T-helper 1 cell treated with Interleukin-12 subunit alpha and Interleukin-12 subunit beta and Interleukin-4 antibody, amounts not matched to agents 30 μg/mL and 1 μg/mL, for 36 hours (primary cell): ENCODE data around the gene SPIRE2.

Experiments
- H3K27ac Mint-ChIP-seq: one replicate; pipeline ENCODE4 v1.8.0; 2021; ENCODE audit warnings: mild to moderate bottlenecking, mixed read lengths
- H3K27me3 Mint-ChIP-seq: one replicate; pipeline ENCODE4 v1.8.0; 2021; ENCODE audit warnings: low read depth, mixed read lengths
- H3K36me3 Mint-ChIP-seq: one replicate; pipeline ENCODE4 v1.8.0; 2021; ENCODE audit warnings: low read depth, mixed read lengths
- H3K4me1 Mint-ChIP-seq: one replicate; pipeline ENCODE4 v1.8.0; 2021; ENCODE audit warnings: low read depth, mixed read lengths
- H3K4me3 Mint-ChIP-seq: one replicate; pipeline ENCODE4 v1.8.0; 2021; ENCODE audit warnings: mild to moderate bottlenecking, moderate library complexity, mixed read lengths
- H3K9me3 Mint-ChIP-seq: one replicate; pipeline ENCODE4 v1.8.0; 2021; ENCODE audit warnings: mixed read lengths

Gene SPIRE2

DNA sequence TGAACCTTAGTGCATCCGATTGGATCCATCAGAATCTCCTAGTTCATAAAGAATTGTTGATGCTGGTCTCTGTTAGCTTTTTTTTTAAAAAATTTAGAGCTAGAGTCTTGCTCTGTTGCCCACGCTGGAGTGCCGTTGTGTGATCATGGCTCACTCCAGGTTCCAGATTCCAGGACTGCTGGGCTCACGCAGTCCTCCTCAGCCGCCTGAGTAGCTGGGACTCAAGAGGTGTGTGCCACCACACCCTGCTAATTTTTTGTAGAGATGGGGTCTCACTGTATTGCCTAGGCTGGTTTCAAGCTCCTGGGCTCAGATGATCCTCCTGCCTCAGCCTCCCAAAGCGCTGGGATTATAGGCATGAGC, 53.1 kb downstream of the SPIRE2 start:
- H3K9me3 Mint-ChIP-seq, result peaks cover 4% of the 10 kb centered on the region
- no peak overlapping the region for H3K4me3 Mint-ChIP-seq
- peaks cover 8% of the 10 kb centered on the region for H3K4me1 Mint-ChIP-seq
- no peaks in the 10 kb centered on the region for H3K27me3 Mint-ChIP-seq
- no peak overlapping the region for H3K27ac Mint-ChIP-seq
- H3K36me3 Mint-ChIP-seq, result peaks cover 44% of the 10 kb centered on the region

DNA sequence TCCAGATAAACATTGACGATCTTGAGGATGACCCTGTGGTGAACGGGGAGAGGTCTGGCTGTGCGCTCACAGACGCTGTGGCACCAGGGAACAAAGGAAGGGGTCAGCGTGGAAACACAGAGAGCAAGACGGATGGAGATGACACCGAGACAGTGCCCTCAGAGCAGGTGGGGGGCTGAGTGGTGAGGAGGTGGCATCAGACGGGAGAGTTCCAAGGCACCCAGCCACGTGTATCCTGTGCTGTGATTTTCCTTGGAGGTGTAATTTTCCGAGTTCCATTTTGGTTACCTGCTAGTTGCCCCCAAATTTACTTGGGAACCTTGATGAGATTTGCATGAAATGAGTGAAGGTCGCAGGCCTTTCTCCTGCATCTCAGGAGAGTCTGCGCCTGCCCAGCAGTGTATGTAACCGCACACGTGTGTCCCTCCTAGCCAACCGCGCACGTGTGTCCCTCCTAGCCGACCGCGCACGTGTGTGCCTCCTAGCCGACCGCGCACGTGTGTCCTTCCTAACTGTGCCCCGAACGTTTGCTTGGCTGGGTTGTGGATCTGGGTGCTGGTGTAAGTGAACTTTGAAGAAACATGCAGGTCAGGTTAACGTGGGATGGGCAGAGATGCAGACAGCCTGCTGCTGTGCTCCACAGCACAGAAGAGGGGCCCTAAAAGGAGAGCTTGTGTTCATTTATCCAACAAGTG, 55.2 kb downstream of the SPIRE2 start:
- Mint-ChIP-seq H3K36me3 (peaks cover 46% of the 10 kb centered on the region), H3K9me3 (no peaks in the 10 kb centered on the region), H3K4me3 (no peak overlapping the region), H3K27ac (no peak overlapping the region), H3K4me1 (peaks cover 4% of the 10 kb centered on the region), H3K27me3 (no peaks in the 10 kb centered on the region)

DNA sequence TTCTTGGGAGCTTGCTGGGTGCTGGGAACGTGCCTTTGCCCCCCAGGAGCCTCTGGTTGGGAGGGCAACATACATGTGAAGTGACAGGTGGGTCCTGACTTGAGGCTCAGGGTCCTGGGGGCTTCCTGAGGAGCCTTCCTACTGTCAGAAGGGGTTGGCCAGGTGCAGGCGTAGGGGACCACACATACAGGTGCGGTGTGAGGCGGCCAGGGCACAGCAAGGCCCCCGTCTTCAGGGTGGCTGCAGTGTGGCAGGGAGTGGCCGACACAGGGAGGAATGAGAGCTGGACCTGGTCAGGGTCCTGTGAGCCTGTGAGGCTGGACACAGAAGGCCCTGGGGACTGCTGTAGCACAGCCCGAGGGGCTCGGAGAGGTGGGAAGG, 55.8 kb downstream of the SPIRE2 start:
- H3K27me3 Mint-ChIP-seq, result no peaks in the 10 kb centered on the region
- peaks cover 41% of the 10 kb centered on the region for H3K36me3 Mint-ChIP-seq
- H3K4me1 Mint-ChIP-seq, result peaks cover 4% of the 10 kb centered on the region
- no peak overlapping the region for H3K4me3 Mint-ChIP-seq
- H3K27ac Mint-ChIP-seq, result no peak overlapping the region
- H3K9me3 Mint-ChIP-seq, result no peaks in the 10 kb centered on the region

DNA sequence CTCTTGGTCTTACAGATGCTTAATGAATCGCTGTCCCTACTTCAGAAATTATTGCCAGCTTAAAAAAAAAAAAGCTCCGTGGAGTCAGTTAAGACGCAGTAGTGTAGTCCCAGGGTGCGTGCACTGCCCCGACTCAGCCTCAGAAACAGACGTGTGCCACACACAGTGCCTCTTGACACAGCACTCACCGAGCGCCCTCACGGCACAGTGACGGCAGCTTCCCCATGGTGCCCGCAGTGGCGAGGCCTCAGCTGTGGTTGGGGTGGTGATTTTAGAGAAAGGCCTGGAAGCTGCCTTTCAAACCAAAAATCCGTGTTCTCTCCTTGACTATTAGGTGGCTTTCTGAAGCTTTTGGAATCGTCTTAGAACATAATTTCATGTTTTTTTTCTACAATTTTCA, 59.0 kb downstream of the SPIRE2 start:
- Mint-ChIP-seq H3K36me3 (peaks cover 52% of the 10 kb centered on the region), H3K4me3 (no peak overlapping the region), H3K4me1 (peaks cover 14% of the 10 kb centered on the region), H3K9me3 (no peaks in the 10 kb centered on the region), H3K27me3 (no peaks in the 10 kb centered on the region), H3K27ac (no peak overlapping the region)

DNA sequence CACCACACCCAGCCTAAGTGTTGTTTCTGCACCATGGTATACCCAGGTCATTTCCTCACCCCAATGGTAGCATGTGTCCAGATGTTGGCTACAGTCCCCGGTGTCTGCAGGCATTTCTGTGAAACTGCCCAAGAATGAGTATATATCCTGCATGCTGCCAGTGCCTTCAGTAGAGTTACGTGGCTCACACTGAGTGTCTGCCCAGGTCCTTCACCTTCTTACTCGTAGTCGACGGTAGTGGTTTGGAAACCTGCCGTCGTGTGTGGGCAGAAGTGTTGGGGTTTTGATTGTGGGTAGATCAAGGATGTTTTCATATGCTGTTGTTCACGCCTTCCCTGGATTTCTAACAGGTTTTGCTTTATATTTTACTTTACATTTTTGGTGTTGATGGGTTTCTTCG, 61.9 kb downstream of the SPIRE2 start:
- Mint-ChIP-seq H3K27me3 (no peaks in the 10 kb centered on the region), H3K4me1 (peaks cover 10% of the 10 kb centered on the region), H3K36me3 (peaks cover 38% of the 10 kb centered on the region), H3K9me3 (no peaks in the 10 kb centered on the region), H3K4me3 (no peak overlapping the region), H3K27ac (peak overlapping the region; percentile 11)

DNA sequence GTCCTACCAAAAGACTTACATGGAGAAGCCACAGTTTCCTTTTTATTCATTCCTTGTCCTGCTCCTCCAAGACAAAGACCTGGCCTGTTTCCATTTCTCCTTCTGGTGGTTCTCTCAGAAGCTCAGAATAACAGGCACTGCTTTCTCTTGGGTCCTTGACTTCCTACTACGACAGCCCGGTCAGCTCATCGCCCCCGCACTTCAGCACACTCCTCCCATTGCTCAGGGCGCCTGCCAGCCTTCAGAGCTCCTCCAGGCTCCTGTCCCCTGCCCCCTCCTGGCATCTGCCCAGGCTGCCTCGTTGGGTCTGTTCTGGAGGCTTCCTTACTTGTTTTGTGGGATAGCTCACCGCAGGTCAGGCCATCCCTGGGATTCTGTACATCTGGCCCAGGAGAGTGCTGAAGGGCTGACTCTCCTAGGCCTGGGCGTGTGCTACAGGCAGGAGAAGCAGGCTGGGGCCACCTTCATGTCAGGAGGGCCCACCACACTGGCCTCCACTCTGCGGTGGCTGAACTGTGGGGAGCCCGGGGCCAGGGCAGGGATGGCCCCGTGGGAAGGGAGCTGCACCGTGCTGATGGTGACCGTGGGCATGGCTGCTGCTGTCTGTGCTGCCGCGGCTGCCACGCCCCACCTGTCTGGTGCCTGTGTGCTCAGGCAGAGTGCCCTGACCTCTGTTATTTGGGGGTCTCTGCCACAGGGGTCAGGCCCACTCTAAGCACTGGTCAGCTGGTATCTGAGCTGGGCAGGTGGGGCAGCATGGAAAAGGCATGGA, 62.8 kb downstream of the SPIRE2 start:
- peaks cover 33% of the 10 kb centered on the region for H3K36me3 Mint-ChIP-seq
- H3K9me3 Mint-ChIP-seq, result no peaks in the 10 kb centered on the region
- peak overlapping the region; percentile 41 for H3K27ac Mint-ChIP-seq
- no peaks in the 10 kb centered on the region for H3K27me3 Mint-ChIP-seq
- peaks cover 10% of the 10 kb centered on the region for H3K4me1 Mint-ChIP-seq
- no peak overlapping the region for H3K4me3 Mint-ChIP-seq

DNA sequence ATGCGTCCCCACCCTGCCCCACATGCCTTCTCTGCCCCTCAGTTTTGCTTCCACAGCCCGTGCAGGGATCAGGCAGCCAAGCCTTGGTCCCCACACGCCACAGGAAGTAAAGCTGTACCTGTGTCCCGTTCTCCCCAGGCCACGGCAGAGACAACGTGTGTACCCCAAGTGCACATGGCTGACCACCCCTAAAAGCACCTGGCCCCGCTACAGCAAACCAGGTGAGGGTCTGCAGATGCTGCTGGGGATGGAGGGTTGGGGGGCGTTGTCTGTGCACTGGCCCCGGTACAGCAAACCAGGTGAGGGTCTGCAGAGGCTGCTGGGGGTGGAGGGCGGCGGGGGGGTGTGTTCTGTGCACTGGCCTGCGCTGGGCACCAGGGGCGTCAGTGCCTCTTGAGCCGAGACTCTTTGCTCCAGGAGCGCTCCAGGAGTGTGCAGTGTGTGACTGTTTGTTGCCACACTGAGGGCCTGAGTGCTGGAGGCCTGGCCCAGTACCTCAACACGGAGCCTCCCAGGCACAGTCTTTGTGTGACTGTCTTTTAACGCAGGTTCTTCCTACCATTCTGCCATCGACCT, 63.9 kb downstream of the SPIRE2 start:
- Mint-ChIP-seq H3K27me3 (no peaks in the 10 kb centered on the region), H3K9me3 (no peaks in the 10 kb centered on the region), H3K27ac (no peak overlapping the region), H3K36me3 (peaks cover 30% of the 10 kb centered on the region), H3K4me3 (no peak overlapping the region), H3K4me1 (peaks cover 10% of the 10 kb centered on the region)

DNA sequence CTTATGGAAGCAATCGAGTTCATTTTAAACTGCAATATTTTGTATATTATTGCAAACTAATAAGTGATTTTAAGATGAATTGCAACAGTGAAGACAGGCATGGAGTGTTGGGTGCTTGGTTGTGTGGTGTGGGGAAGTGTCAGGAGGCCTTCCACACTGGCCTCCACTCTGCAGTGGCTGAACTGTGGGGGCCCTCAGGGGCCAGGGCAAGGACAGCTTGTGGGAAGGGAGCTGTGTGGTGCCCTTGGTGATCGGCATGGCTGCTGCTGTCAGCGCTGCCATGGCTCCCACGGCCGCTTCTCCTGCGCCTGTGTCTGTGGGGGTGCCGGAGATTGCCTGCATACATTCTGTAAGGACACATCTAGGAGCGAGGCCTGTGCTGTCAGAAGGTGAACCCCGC, 64.4 kb downstream of the SPIRE2 start:
- Mint-ChIP-seq H3K36me3 (peaks cover 25% of the 10 kb centered on the region), H3K4me1 (peaks cover 10% of the 10 kb centered on the region), H3K27ac (no peak overlapping the region), H3K27me3 (no peaks in the 10 kb centered on the region), H3K4me3 (no peak overlapping the region), H3K9me3 (no peaks in the 10 kb centered on the region)

DNA sequence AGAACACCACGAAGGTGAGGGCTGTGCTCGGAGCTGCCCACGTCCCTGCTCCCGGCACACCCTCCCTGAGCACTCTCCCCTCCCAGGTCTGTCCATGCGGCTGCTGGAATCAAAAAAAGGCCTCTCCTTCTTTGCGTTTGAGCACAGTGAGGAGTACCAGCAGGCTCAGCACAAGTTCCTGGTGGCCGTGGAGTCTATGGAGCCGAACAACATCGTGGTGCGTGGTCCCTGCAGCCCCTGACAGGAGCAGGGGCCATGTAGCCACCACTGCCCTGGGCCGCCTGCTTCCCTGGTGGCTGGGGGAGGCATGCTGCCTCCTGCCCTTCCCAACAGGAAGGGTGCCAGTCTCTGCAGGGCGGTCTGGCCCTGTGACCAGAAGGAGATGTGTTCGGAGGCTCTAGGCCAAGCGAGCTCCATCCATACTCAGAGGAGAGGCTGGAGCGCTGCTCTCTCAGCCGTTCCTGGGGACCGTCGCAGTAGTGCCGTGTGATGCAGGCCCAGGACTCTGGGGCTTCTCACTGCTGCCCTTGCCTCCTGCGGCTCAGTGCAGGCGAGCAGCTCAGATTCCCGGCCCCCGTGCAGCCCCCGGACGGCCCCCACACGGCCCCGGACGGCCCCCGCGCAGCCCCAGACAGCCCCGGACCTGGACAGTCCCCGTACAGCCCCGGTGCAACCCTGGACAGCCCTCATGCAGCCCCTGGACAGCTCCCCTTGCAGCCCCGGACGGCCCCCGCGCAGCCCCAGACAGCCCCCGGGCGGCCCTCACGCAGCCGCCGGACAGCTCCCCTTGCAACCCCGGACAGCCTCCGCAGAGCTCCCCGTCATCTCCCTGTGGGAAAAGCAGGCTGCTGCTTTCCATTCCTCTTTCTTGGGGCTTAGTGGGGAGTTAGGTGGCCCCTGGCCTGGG, 65.6 kb downstream of the SPIRE2 start:
- Mint-ChIP-seq H3K9me3 (no peaks in the 10 kb centered on the region), H3K27me3 (no peaks in the 10 kb centered on the region), H3K36me3 (peaks cover 27% of the 10 kb centered on the region)

DNA sequence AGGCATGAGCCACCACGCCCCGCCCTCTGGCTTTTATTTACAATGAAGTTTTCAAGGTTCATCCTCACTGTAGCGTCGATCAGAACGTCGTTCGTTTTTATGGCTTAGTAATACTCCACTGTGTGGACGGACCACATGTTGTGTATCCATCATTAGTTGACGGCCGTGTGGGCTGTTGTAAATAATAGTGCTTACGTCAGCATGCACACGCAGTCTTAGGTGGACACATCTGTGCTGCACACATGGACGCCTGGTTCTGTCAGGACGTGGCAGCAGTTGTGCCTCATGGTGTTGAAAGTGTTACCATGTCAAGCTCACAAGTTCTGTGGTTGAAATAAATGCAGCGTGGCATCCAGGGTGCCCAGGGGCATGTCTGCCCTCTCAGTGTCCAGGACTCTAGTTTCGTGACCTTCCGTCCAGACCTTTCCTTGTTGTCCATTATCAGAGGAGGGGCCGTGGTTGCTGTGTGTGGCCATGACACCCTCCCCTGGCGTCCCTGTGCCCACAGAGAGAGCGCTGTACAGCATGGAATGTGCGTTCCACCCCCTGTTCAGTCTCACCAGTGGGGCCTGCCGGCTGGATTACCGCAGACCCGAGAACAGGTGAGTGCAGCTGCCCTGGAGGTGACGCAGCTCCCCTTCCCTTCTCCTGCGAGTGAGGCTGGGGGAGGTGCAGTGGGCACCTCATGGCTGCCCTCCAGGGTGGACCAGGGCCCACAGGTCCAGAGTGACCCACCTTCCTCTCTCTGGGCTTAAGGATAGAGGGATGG, 67.4 kb downstream of the SPIRE2 start:
- Mint-ChIP-seq H3K4me3 (no peak overlapping the region), H3K4me1 (peaks cover 5% of the 10 kb centered on the region), H3K27ac (no peak overlapping the region), H3K36me3 (peaks cover 32% of the 10 kb centered on the region), H3K9me3 (no peaks in the 10 kb centered on the region), H3K27me3 (no peaks in the 10 kb centered on the region)

More for the DNA sequence above, 65.6 kb downstream of the SPIRE2 start:
- Mint-ChIP-seq H3K27ac (no peak overlapping the region), H3K4me3 (no peak overlapping the region), H3K4me1 (peaks cover 10% of the 10 kb centered on the region)

DNA sequence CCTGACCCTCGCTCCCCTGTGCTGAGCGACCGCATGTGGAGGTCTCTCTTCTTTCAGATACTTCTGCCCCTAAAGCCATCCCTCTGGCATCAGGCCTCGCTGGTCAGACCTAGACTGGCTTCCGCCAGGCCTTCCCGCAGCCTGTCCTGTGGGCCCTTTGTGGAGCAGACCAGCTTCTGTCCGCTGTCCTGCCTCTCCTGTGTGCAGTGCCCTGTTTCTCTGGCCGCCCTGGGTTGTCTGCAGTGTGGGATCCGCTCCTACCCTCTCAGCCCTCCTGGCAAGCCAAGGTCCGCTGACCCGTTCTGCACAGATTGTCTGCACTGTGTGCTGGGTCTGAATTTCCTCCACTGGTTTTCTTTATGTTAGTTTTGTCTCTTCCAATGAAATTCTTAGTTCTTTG, 68.9 kb downstream of the SPIRE2 start:
- peaks cover 23% of the 10 kb centered on the region for H3K36me3 Mint-ChIP-seq
- no peaks in the 10 kb centered on the region for H3K27me3 Mint-ChIP-seq
- H3K9me3 Mint-ChIP-seq, result no peaks in the 10 kb centered on the region
- H3K4me1 Mint-ChIP-seq, result no peaks in the 10 kb centered on the region
- no peak overlapping the region for H3K4me3 Mint-ChIP-seq
- no peak overlapping the region for H3K27ac Mint-ChIP-seq

DNA sequence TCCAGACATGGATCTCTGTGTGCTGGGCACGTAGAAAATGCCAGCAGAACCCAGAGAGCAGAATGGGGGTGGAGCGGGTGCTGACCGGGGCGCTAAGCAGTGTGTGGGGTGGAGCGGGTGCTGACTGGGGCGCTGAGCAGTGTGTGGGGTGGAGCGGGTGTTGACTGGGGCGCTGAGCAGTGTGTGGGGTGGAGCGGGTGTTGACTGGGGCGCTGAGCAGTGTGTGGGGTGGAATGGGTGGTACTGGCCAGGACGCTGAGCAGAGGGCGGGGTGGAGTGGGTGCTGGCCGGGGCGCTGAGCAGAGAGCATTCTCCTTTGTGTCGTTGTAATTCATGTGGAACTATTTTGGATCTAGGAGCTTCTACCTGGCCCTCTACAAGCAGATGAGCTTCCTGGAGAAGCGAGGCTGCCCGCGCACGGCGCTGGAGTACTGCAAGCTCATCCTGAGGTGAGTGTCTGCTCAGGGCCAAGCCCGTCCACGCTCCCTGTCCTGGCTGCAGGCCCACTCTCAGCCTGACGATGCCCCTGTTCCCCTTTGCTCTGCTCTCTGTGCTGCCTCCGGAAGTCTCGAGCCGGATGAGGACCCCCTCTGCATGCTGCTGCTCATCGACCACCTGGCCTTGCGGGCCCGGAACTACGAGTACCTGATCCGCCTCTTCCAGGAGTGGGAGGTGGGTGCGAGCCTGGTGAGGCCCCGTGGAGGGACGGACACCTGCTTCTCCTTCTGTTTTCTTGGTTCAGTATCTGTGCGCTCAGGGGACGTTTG, 70.1 kb downstream of the SPIRE2 start:
- H3K4me1 Mint-ChIP-seq, result no peaks in the 10 kb centered on the region
- no peak overlapping the region for H3K4me3 Mint-ChIP-seq
- no peaks in the 10 kb centered on the region for H3K9me3 Mint-ChIP-seq
- H3K36me3 Mint-ChIP-seq, result peaks cover 23% of the 10 kb centered on the region
- no peak overlapping the region for H3K27ac Mint-ChIP-seq
- H3K27me3 Mint-ChIP-seq, result no peaks in the 10 kb centered on the region

DNA sequence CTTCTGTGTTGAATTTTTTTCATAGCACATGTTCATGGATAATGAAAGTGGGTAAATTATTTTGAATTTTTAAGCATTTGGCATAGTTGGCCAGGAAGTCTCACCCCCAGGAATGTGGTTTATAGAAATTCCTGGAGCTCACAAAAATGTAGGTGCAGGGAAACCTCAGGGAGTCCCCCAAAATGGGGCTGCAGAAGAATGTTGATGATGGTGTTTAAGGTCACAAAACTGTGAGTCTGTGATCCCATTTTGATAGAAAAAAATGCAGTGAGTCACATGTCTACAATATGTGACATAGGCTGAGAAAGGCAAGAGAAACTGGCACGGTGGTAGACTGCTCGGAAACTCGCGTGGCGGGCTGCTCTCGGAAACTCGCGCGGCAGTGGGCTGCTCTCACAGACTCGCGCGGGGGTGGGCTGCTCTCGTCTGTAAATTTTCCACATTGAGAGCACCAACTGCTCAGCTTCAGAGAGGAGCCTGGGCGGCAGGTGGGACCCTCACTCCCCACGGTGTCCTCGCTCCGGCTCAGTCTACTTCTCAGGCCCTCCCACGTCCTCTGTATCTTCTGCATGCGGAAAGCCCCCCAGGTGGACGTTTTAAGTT, 71.7 kb downstream of the SPIRE2 start:
- H3K4me1 Mint-ChIP-seq, result no peaks in the 10 kb centered on the region
- H3K9me3 Mint-ChIP-seq, result no peaks in the 10 kb centered on the region
- no peak overlapping the region for H3K27ac Mint-ChIP-seq
- no peaks in the 10 kb centered on the region for H3K27me3 Mint-ChIP-seq
- peaks cover 21% of the 10 kb centered on the region for H3K36me3 Mint-ChIP-seq
- H3K4me3 Mint-ChIP-seq, result no peak overlapping the region
